GM23338 (cell line): ENCODE measurements around the gene CCDC183.

Source experiments
- CREB1 ChIP-seq: fragments of 250-450 bp; sonication (Bioruptor Pico); IDR thresholded peaks from 2 replicates; pipeline ENCODE4 v1.5.0; 2020; ENCODE audit warnings: low read depth, mild to moderate bottlenecking, moderate library complexity
- EZH2 ChIP-seq: fragments of 200-600 bp; sonication (generic); IDR thresholded peaks from one replicate; pipeline ENCODE4 v1.8.0; 2017; ENCODE audit warnings: antibody characterized with exemption, mild to moderate bottlenecking, low read depth; ENCODE audit not compliant: unreplicated experiment
- EZH2phosphoT487 ChIP-seq: fragments of 200-600 bp; sonication (generic); IDR thresholded peaks from one replicate; pipeline ENCODE4 v1.8.1; 2018; ENCODE audit warnings: antibody characterized with exemption; ENCODE audit not compliant: unreplicated experiment
- JUNB ChIP-seq: IDR thresholded peaks from one replicate; pipeline ENCODE4 v1.6.1; 2016; ENCODE audit warnings: antibody characterized with exemption; ENCODE audit not compliant: unreplicated experiment
- NANOG ChIP-seq: IDR thresholded peaks from 2 replicates; pipeline ENCODE4 v1.6.1; 2016; ENCODE audit warnings: antibody characterized with exemption, borderline replicate concordance
- POLR2AphosphoS5 ChIP-seq: IDR thresholded peaks from 2 replicates; pipeline ENCODE4 v1.6.1; 2016; ENCODE audit warnings: antibody characterized with exemption, low read depth
- STAT1 ChIP-seq: IDR thresholded peaks from one replicate; pipeline ENCODE4 v1.6.1; 2016; ENCODE audit warnings: antibody characterized with exemption; ENCODE audit not compliant: unreplicated experiment
- ZNF114 ChIP-seq: fragments of 250-450 bp; sonication (Bioruptor Pico); IDR thresholded peaks from 2 replicates; pipeline ENCODE4 v1.5.0; 2020; ENCODE audit warnings: mild to moderate bottlenecking, moderate library complexity
- TF ChIP-seq, protein P1 (sequence below), 2 experiments: fragments of 200-600 bp in 1 of 2; sonication (generic) in 1 of 2; conservative IDR thresholded peaks; 2 replicates each; pipeline versions ENCODE4 v1.5.1 to v1.6.1; 2016 to 2017; ENCODE audit warnings: antibody characterized with exemption in 2 of 2, low read depth in 2 of 2, mild to moderate bottlenecking in 2 of 2, moderate library complexity in 1 of 2
- TF ChIP-seq, protein P2 (sequence below): IDR thresholded peaks from one replicate; pipeline ENCODE4 v1.6.1; 2018; ENCODE audit warnings: antibody characterized with exemption; ENCODE audit not compliant: unreplicated experiment
- TF ChIP-seq, protein P3 (sequence below): IDR thresholded peaks from 2 replicates; pipeline ENCODE4 v1.6.1; 2016; ENCODE audit warnings: antibody characterized with exemption

DNA sequence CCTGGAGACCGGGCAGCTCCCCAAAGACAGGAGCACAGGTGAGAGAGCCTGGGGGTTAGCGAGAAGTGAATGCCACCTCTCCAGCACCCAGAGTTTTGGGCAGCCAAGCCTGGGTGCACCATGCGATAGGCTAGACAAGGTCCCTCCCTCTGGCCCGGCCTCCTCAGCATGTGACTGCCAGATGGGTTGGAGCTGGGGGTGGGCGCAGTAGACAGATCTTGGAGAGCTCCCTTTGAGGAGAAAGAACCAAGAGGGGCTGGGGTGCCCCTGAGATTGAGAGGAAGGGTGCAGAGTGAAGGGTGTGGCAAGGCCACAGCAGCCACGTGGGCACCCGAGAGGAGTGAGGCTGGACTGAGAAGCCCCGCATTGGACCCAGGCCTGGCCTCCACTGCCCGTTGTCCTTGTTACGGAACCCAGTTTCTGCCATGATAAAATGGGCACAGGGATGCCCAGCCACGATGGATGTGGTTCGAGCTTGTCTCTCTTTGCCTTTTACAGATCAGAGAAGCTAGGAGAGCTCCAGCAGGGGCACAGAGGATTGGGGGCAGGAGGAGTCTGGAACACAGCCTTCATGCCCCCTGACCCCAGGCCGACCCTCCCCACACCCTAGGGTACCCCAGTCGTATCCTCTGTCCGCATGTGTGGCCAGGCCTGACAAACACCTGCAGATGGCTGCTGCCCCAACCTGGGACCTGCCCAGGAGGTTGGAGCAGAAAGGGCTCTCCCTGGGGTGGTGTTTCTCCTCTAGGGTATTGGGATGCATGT lies 3.6 kb upstream of the CCDC183 start:
- TF ChIP-seq, protein P1, sequence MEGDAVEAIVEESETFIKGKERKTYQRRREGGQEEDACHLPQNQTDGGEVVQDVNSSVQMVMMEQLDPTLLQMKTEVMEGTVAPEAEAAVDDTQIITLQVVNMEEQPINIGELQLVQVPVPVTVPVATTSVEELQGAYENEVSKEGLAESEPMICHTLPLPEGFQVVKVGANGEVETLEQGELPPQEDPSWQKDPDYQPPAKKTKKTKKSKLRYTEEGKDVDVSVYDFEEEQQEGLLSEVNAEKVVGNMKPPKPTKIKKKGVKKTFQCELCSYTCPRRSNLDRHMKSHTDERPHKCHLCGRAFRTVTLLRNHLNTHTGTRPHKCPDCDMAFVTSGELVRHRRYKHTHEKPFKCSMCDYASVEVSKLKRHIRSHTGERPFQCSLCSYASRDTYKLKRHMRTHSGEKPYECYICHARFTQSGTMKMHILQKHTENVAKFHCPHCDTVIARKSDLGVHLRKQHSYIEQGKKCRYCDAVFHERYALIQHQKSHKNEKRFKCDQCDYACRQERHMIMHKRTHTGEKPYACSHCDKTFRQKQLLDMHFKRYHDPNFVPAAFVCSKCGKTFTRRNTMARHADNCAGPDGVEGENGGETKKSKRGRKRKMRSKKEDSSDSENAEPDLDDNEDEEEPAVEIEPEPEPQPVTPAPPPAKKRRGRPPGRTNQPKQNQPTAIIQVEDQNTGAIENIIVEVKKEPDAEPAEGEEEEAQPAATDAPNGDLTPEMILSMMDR (conservative IDR thresholded peaks at IDR 0.05; ENCODE audit: low read depth in 2 of 2) = no peak
- TF ChIP-seq EZH2 (no peak), JUNB (no peak), CREB1 (no peak), EZH2phosphoT487 (no peak), POLR2AphosphoS5 (no peak), ZNF114 (CRISPR knock-in tag) (no peak), STAT1 (no peak), NANOG (no peak)
- TF ChIP-seq, protein P2, sequence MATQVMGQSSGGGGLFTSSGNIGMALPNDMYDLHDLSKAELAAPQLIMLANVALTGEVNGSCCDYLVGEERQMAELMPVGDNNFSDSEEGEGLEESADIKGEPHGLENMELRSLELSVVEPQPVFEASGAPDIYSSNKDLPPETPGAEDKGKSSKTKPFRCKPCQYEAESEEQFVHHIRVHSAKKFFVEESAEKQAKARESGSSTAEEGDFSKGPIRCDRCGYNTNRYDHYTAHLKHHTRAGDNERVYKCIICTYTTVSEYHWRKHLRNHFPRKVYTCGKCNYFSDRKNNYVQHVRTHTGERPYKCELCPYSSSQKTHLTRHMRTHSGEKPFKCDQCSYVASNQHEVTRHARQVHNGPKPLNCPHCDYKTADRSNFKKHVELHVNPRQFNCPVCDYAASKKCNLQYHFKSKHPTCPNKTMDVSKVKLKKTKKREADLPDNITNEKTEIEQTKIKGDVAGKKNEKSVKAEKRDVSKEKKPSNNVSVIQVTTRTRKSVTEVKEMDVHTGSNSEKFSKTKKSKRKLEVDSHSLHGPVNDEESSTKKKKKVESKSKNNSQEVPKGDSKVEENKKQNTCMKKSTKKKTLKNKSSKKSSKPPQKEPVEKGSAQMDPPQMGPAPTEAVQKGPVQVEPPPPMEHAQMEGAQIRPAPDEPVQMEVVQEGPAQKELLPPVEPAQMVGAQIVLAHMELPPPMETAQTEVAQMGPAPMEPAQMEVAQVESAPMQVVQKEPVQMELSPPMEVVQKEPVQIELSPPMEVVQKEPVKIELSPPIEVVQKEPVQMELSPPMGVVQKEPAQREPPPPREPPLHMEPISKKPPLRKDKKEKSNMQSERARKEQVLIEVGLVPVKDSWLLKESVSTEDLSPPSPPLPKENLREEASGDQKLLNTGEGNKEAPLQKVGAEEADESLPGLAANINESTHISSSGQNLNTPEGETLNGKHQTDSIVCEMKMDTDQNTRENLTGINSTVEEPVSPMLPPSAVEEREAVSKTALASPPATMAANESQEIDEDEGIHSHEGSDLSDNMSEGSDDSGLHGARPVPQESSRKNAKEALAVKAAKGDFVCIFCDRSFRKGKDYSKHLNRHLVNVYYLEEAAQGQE = no peak
- TF ChIP-seq, protein P3, sequence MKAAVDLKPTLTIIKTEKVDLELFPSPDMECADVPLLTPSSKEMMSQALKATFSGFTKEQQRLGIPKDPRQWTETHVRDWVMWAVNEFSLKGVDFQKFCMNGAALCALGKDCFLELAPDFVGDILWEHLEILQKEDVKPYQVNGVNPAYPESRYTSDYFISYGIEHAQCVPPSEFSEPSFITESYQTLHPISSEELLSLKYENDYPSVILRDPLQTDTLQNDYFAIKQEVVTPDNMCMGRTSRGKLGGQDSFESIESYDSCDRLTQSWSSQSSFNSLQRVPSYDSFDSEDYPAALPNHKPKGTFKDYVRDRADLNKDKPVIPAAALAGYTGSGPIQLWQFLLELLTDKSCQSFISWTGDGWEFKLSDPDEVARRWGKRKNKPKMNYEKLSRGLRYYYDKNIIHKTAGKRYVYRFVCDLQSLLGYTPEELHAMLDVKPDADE = no peak
